Esophagus squamous epithelium (tissue), 4 donors: Measurements from ENCODE around the gene SPN.

Experiments used
- CTCF ChIP-seq, 6 experiments: fragments of 450-650 bp in 4 of 6; fragments of 200-600 bp in 2 of 6; sonication (generic) in 2 of 6; IDR thresholded peaks; one replicate each; pipeline ENCODE4 v1.5.1; 2016 to 2019; ENCODE audit warnings: antibody characterized with exemption in 6 of 6, mild to moderate bottlenecking in 4 of 6, moderate library complexity in 4 of 6
- POLR2A ChIP-seq, 4 donors: fragments of 450-650 bp; IDR thresholded peaks; one replicate each; pipeline ENCODE4 v1.6.1; 2017; ENCODE audit warnings: antibody characterized with exemption in 4 of 4, mild to moderate bottlenecking in 4 of 4, moderate library complexity in 3 of 4

DNA sequence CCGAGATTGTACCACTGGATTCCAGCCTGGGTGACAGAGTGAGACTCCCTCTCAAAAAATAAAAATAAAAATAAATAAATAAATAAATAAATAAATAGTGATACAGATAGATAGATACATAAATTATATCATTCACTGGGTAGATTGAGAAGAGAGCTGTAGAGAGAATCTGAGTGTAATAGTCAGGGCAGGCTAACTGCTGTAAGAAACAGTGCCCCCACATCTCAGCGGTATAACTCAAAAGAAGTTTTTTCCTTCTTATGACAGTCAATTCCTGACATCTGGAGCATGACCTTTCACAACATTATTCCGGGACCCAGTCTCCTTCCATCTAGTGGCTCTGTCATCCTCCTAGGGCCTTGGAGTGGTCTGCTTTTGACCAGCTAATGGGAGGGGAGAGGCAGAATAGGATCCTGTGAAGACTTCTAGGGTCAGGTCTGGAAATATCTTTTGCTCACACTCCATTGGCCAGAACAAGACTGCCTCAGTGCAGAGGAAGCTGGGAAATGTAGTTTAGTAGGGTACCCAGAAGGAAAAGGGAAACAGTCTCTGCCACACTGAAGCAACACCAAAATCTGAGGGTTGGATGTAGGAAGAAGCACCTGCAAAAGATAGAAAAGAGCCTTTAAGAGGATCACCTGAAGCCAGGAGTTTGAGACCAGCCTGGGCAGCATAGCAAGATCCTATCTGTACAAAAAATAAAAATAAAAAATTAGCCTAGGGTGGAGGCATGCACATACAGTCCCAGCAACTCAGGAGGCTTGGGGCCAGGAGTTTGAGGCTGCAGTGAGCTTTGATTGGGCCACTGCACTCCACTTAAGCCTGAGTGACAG, 13.0 kb downstream of the SPN start:
- TF ChIP-seq CTCF (IDR thresholded peaks at IDR 0.05) (no peak), POLR2A (IDR thresholded peaks at IDR 0.05) (no peak)
